Inflammatory macrophage treated with lipopolysaccharide for 4 hours (primary cell): ENCODE data around the gene PPP1R9A.

Source experiments
- DNase-seq: peaks from one replicate; pipeline ENCODE4 v3.0.0-alpha.2; 2020

PPP1R9A gene

DNA sequence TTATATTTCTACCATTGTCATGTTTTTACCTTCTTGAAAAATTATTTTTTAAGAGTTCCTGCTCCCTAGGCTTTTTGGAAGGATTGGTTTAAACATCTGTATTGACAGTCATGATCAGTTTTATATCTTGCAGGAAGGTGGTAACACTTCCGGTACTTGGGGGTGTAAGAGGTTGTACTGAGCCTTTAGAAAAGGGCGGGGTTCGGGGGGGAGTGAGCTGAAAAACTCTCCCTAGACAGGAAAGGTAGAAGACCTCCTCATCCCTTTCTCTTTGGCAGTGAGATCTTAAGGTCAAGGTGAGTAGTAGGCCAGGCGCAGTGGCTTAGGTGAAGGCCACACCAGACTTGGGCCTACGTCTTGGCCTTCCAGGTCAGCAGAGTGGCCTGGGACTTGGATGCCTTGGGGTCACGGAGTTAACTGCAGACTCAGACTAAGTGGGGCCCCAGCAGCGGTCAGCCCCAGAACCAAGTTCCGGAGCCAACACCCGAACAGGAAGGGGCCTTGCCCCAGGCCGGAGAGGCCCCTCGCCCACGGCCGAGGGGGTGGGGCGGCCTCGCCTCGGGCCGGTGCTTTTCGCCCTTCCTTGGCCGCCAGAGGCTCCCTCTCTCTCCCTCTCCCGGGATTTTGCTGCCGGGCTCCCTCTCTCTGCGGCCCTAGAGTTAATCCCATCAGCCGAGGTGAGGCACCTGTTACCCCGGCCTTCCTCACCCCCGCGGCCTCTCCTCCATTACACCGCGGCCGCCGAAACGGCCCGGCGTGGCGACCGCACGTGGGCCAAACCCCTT is at the start of gene PPP1R9A:
Gene PPP1R9A (plus strand): TSS at position 569 of the 785 bp plus-strand sequence. CDS start 2,520 bp downstream, outside the sequence.
- DNase-seq = no peak

DNA sequence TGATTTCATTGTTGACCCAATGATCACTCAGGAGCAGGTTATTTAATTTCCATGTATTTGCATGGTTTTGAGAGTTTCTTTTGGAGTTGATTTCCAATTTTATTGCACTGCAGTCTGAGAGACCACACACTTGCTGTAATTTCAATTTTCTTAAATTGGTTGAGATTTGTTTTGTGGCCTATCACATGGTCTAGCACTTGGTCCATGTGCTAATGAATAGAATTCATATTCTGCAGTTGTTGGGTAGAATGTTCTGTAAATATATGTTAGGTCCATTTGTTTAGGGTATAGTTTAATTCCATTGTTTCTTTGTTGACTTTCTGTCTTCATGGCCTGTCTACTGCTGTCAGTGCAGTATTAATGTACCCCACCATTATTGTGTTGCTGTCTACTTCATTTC is 36.3 kb upstream of the PPP1R9A start:
- no peak for DNase-seq

DNA sequence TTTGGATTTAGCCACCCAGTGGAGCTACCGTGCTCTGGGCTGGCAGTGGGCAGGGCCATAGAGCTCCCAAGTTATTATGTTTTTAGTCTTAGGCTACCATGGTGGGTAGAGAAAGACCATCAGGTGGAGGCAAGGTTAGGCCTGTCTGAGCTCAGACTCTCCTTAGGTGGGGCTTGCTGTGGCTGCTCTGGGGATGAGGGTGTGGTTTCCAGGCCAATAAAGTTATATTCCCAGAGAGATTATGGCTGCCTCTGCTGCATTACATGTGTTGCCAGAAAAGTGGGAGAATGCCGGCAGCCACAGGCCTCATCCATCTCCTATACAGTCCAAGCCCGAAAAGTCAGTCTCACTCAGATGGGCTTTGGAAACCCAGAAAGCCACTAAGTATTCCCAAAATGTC is 34.2 kb upstream of the PPP1R9A start:
- DNase-seq = no peak

DNA sequence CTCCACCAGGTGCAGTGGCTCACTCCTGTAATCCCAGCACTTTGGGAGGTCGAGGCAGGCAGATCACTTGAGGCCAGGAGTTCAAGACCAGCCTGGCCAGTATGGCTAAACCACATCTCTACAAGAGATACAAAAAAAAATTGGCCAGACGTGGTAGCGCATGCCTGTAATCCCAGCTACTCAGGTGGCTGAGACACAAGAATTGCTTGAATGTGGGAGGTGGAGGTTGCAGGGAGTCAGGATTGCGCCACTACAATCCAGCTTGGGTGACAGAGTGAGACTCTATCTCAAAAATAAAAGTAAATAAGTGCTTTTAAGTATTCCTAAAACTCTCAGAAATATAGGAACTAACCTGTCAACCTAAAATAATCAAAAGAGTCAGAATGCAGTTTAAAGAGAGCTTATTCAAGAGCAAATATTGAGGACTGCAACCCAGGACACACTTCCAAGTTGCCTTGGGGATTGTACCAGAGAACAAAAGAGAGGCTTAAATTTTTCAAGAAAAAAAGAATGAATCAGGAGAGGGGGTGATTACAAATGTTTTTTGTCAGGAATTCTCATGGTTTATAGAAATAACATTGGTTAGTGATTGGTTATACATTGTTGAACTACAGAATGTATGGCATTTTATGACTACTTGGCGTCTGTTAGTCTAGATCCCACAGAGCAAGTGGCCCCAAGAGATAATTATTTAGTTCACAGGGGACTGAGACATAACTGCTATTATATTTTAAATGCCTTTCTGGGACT is 33.2 kb upstream of the PPP1R9A start:
- DNase-seq = no peak

DNA sequence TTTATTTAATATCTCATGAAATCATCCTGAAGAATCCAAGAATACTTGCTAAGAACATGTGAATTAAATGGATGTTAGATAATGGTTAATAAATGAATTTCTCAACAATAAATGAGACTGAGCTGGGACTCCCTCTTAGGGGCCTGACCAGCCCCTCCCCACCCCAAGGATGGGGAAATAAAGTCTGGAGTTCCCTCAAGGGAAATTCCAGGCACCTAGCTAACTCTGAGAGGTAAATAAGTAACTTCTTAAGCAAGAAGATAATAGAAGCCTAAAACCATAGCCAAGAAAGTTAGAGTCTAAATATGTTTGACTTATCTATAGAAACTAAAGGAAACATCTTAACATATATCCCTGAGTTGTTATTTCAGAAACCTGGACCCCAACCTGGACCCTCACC is 32.2 kb upstream of the PPP1R9A start:
- DNase-seq = no peak

DNA sequence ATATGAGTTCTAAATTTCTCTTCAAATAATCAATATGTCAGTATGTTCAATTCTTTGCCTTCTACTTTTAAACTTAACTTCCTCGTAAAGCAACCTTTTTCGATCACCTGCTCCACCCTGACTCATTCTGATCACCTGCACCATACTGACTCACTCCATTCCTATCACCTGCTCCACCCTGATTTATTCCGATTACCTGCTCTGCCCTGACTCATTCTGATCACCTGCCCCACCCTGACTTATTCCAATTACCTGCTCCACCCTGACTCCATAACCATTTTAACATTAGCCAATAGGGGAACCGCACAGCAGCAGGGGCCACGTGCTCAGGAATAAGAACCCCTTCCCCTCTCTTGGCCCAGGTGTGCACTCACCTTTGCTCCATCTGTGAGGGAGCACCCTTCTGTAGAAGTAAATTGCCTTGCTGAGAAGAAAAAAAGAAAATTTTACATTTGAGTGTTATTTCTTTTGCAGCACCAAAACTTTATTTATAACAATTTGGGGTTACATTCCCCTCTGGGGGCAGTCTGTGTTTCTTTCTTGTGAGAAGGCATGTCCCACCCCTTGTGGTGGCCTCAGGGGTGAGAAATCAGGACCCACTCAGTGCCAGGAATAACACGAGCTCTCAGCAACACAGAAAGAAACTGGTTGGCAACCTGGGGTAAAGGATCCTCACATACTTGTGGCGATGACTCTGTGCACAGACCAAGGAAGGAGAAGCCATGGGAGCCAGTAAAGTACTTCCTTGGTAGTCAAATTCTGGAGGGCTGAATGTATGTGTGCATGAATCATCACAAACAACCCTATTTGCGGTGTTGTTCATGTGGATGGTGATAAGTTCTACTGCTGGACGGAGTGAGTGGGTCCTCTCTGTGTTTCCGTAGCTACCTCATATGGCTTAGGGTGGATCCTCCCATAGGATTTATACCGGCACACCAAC is 29.4 kb upstream of the PPP1R9A start:
- no peak for DNase-seq

DNA sequence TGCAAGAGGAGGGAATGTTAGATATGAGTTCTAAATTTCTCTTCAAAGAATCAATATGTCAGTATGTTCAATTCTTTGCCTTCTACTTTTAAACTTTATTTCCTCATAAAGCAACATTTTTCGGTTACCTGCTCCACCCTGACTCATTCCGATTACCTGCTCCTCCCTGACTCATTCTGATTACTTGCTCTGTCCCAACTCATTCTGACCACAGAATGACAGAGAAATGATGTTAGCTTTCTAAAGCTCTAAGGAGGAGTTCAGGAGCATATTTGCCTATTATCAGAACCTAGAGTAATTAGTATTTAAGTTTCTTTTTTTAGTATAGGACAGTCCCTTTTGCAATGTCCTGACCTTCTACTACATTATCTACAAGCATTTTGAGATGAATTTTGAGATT is 24.5 kb upstream of the PPP1R9A start:
- DNase-seq = no peak

DNA sequence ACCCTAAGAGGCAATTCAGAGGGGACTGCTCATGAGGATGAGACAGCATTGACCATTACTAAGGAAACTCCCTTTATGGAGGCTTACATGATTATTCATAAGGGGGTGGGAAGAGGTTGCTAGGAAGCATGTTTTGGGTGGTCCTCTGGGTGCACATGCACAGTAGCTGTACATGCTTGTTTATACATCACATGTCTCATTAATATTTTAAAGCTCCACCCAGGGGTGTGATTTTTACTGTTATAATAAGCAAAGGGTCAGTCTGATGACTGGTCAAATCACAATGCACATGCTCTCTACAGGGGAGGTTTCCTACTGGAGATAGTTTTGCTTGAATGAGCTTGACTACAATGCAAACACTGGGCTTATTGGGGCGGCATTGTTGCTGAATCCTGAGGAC is 23.8 kb upstream of the PPP1R9A start:
- no peak for DNase-seq

DNA sequence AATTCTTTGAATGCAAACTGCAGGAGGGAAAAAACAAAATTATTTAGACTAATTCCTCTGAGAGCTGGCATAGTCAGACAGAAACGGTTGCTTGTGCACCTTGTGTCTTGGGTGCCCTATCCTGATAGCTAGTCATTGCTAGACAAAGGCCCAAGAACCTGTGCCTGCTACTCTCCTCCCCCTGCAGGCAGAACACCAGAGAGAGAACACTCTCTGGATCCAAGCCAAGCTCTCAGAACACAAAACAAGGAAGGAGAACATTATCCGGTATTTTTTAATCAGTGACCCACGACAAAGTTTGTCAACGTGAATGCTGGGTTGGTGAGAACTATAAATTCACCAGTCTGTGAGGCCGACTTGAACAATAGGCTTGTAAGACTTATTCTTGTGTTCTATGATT is 18.8 kb upstream of the PPP1R9A start:
- DNase-seq = no peak

DNA sequence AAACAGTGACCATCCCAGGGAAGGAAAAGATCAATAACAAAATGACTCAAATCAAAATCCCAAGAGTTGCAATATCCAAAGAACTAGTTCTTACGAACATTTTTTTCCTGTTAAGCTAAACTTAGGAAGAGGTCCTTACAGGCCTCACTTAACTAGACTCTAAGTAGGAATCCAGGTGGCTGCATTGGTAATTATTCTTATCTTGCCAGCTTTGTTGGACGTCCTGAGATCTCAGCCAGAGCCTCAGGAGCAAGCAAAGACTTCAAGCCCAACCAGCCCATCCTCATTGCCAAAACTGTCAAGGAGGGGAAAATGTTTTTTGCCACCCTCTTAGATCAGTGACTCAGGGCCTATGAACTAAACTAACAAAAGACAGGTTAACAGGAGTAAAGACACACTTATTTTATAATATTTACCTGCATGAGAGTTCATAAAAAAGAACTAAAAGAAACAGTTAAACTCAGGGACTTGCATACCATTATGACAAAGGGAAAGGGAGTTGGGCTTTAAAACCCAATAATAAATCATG is 18.3 kb upstream of the PPP1R9A start:
- DNase-seq = no peak

DNA sequence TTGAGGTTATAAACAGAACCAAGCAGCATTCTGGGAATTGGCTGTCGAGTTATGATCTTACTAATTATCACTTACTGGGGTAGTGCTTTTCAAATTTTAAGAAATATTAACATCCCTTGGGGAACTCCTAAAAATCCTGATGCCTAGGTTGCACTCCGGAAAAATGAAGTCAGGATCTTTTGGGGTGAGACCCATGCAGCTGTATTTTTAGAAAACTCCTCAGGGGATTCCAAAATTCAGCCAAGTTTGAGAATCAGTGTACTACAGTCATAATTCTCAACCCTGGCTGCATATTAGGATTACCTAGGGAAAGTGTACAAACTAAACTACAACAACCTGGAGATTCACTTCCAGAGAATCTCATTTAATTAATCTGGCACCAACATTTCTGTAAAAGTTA is 17.2 kb upstream of the PPP1R9A start:
- DNase-seq = no peak

DNA sequence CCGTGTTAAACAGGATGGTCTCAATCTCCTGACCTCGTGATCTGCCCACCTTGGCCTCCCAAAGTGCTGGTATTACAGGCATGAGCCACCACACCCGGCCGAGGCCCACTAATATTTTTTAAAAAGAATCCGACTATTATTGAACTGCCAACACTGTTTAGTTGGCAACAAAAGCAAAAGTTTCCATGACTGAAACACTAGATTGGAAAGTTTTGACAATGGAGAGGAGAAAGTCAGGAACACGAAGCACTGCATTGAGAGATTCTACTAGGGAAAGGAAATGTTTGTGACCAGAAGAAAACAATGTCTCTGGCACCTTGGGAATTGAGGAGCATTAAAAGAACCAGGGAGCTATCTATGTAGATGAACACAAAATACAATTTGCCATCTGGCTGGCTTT is 13.7 kb upstream of the PPP1R9A start:
- DNase-seq = no peak

DNA sequence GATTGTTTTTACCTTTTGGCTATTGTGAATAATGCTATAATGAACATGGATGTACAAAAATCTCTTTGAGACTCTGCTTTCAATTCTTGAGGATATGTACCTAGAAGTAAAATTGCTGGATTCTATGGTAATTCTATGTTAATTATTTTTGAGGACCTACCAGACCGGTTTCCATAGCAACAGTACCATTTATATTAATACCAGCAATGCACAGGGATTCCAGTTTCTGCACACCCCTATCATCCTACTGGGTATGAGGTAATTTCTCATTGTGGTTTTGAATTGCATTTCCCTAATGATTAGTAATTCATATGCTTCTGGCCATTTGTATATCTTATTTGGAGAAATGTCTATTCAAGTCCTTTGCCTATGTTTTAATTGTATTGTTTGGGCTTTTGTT is 9.9 kb upstream of the PPP1R9A start:
- no peak for DNase-seq

DNA sequence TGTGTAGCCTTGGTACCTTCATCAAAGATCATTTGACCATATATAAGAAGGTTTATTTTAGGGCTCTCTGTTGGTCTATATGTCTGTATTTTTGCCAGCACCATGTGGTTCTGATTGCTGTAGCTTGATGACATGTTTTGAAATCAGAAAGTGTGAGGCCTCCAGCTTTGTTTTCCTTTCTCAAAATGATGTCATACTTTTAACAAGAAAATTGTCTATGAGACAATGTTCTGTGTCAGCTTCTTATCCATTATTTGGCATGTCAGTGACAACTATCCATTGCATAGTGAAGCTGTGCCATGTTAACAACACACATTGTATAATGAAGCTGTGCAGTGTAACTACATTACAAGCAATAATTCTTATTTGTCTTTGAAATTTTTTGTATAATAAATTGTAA is 9.1 kb upstream of the PPP1R9A start:
- DNase-seq = no peak

DNA sequence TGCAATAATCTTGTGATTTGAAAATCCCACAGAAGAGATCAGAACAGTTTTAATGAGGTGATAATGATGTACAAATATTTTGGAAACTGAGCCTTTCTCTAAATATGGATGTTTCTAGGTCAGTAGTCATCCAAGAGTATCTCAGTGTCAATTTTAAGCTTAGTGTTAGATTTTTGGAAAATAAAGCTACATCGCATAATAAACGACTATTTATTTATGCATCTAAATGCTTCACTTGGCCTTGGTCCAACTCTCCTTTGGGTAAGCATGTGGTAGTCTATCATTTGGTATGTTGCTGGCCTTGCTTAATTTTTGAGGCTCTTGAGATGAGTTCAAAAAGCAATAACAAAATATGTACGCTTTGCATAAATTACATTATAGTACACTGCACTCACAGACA is 5.4 kb upstream of the PPP1R9A start:
- DNase-seq = no peak

DNA sequence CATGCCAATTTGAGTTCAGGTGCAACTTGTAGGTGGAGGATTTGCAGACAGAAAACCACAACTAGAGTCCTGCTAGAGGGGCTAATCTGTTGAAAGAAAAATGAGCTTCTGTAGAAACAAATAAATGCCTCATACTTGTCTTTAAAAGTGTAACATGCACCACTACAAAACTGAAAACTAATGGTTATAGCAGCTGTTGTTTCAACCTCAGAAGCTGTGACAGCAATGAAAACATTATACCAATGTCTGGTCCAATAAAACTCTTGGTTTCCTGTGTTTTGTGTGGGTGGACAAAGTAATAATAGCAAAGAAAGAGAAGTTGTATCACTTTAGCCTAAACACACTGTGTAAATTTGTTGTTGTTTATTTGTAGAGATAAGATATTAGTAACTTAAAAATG is 3.4 kb upstream of the PPP1R9A start:
- no peak for DNase-seq

DNA sequence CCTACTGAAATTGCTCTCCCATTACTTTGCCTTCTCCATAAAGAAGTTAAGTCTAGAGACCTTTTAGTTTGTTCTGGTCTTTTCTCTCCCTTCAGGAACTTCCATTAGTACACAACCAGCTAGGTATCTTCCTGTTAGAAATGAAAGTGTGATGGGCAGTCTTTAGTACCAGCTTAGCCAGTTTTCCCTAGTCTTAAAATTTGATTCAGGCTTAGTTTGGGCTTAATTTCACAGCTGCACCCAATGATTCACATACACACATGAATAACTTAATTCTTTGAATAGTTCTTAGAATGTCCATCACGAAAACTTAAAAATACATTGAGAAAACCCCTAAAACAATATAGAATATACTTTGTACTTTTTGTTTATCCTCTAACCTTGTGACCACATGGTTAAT is 2.4 kb upstream of the PPP1R9A start:
- no peak for DNase-seq

DNA sequence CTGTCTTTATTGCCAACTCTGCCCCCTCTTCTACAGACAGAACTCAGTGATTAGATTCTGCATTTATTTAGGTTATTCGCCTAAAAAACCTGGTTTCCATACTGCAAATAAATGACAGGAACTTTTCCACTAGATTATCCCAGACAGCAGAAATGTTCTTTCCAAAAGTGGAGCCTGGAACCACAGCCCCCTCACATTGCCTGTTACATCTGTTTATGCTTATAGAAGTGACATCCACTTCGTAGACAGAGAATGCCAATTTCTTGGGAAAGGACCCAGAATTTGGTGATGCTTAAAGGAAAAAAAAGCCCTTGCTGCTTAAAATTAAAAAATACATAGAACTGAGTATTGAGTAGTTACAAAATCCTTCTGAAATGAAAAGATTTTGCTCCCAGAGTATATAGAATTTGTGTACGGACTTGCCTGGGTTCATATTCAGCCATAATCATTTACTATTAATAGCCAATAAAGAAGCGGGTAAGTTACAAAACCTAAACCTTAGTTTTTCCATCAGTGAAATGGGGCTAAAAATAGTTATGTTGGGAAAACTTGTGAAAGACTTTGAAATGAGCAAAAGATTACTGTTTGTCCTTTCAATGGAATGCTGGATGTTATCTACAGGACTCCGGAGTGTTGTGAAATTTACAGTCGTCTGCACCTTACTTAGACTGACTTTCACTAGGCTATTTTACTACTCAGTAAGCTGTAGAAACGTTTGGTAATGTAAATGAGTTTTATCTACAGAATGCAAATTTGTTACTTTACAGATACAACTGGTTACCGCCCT is 1.1 kb upstream of the PPP1R9A start:
- DNase-seq = no peak

DNA sequence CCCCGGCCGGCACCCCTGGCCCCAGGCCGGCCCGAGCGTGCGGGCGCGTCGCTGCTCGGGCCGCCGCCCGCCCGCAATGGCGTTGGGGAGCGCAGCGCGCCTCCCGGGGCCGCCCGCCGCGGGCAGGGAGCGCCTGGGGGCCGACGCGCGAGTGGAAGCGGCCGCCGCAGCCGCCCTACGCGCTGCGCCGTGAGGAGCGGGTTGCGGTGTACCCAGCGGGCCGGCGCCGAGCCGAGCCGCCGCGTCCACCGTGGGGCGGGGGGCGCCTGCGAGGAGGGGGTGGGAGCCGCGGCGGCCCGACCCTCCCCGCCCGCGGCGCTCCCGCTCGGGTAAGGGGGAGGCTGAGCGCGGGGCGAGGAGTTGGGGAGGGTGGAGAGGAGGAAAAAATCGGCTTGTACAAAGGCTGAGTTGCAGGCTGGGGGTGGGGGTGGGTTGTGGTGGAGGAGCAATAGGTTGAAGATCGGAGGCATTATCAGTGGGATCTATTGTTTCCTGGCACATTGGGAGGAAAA is 473 bp downstream of the PPP1R9A start:
- DNase-seq = no peak

DNA sequence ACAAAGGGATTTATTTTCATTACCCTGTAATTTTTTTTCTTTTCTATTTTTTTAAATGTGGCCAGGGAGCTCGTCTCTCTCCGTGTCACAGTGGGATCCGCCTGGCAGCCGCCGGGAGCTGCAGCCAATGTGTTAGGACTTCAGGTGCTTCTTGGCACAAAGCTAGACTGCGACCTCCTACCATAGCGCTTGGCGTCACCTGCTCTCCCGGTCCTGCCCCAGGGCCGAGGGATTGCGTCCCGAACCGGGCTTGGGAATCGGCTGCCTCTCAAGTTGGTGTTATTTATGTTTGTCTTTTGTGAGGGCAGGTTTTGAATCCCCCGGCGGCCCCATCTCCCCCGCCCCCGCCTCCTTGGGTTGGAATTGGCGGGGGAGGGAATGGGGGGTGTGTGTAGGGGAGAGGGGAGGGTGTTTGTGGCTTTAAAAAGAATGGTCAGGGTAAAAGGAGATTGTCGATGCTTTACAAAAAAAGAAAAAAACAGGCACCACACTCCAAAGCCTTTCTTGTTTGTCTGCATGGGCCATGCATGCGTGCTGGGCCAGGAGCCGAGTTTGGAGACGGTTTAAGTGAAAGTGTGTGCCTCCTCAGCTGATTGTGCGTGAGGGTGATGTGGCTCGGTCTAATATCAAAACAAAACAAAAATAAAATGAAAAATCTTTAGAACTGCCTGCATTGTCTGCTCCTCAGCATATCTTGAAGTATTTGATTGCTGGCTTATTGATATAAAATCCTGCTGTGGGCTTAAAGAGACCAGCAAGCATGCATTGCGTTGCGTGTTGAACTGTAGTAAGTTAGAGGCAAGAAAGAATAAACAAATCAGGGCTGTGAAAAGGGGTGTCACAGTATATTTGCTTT is 1.2 kb downstream of the PPP1R9A start:
- DNase-seq = no peak

DNA sequence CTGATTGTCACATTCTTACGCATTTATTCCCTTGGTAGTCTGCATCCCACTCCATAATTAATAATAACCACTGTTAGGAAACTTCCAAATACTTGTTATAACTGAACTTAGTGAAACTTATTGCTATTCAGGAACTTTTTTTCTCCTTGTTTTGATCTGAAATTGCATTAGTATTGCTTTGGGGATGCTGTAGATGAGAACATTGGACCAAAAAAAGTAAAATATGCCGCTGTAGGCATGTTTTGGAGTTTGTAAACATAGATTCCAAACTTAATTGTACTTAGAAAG is 1.7 kb downstream of the PPP1R9A start:
- no peak for DNase-seq
